Neural progenitor cell (in vitro differentiated cells): Measurements from ENCODE around the gene DRGX. TPM values are rescaled to one million over a fixed set of nuclear protein-coding genes. Genes with fewer than 3 reads are reported as not detected.

ENCODE experiments used
- DNase-seq: peaks from one replicate; pipeline ENCODE4 v3.0.0-alpha.2; 2016; ENCODE audit warnings: low spot score
- H2AFZ ChIP-seq: fragments of 200-600 bp; sonication (generic); replicated peaks from 2 replicates; pipeline ENCODE4 v1.6.1; 2016; ENCODE audit warnings: antibody characterized with exemption
- H3F3A ChIP-seq: fragments of 200-600 bp; sonication (generic); 2 replicates; pipeline ENCODE4 v1.6.1; 2016; ENCODE audit warnings: antibody characterized with exemption, low read depth
- H3K27ac ChIP-seq: fragments of 200-600 bp; sonication (generic); 2 replicates; pipeline ENCODE4 v1.5.1; 2016; ENCODE audit warnings: mild to moderate bottlenecking
- H3K27me3 ChIP-seq: fragments of 200-600 bp; sonication (generic); 2 replicates; pipeline ENCODE4 v1.6.1; 2016; ENCODE audit warnings: mild to moderate bottlenecking, moderate library complexity
- H3K36me3 ChIP-seq: fragments of 200-600 bp; sonication (generic); 2 replicates; pipeline ENCODE4 v1.5.1; 2016
- H3K4me1 ChIP-seq: fragments of 200-600 bp; sonication (generic); 2 replicates; pipeline ENCODE4 v1.6.1; 2016; ENCODE audit warnings: mixed run types
- H3K4me2 ChIP-seq: fragments of 200-600 bp; sonication (generic); 2 replicates; pipeline ENCODE4 v1.6.1; 2016
- H3K4me3 ChIP-seq: fragments of 200-600 bp; sonication (generic); 2 replicates; pipeline ENCODE4 v1.5.1; 2016
- H3K79me2 ChIP-seq: fragments of 200-600 bp; sonication (generic); 2 replicates; pipeline ENCODE4 v1.6.1; 2016; ENCODE audit warnings: low read depth
- H3K9ac ChIP-seq: fragments of 200-600 bp; sonication (generic); 2 replicates; pipeline ENCODE4 v1.6.1; 2016
- H3K9me3 ChIP-seq: fragments of 200-600 bp; sonication (generic); 2 replicates; pipeline ENCODE4 v1.5.1; 2016; ENCODE audit warnings: low read depth
- H4K20me1 ChIP-seq: fragments of 200-600 bp; sonication (generic); 2 replicates; pipeline ENCODE4 v1.6.1; 2016; ENCODE audit warnings: low read depth
- H3K27ac Mint-ChIP-seq: 3 replicates; pipeline ENCODE4 v1.8.0; 2021; ENCODE audit warnings: mixed read lengths
- H3K27me3 Mint-ChIP-seq: 2 replicates; pipeline ENCODE4 v1.8.0; 2022; ENCODE audit warnings: low read depth, mild to moderate bottlenecking, inconsistent platforms, moderate library complexity, mixed read lengths; ENCODE audit not compliant: insufficient read depth
- H3K36me3 Mint-ChIP-seq: 3 replicates; pipeline ENCODE4 v1.8.0; 2021; ENCODE audit warnings: mixed read lengths
- H3K4me1 Mint-ChIP-seq: 3 replicates; pipeline ENCODE4 v1.8.0; 2021; ENCODE audit warnings: mixed read lengths
- H3K4me3 Mint-ChIP-seq: 3 replicates; pipeline ENCODE4 v1.8.0; 2021; ENCODE audit warnings: mild to moderate bottlenecking, moderate library complexity, mixed read lengths
- H3K9me3 Mint-ChIP-seq: 3 replicates; pipeline ENCODE4 v1.8.0; 2020; ENCODE audit warnings: mixed read lengths
- EZH2 ChIP-seq: fragments of 200-600 bp; sonication (generic); IDR thresholded peaks from 2 replicates; pipeline ENCODE4 v1.6.1; 2017; ENCODE audit warnings: antibody characterized with exemption, mild to moderate bottlenecking, moderate library complexity
- EZH2phosphoT487 ChIP-seq: fragments of 200-600 bp; sonication (generic); IDR thresholded peaks from 2 replicates; pipeline ENCODE4 v1.6.1; 2017; ENCODE audit warnings: antibody characterized with exemption
- total RNA-seq: library from RNA; depleted of rRNA; stranded (reverse); fragments of >200 nt; gene quantifications from 2 replicates; pipeline ENCODE4 v1.2.3, GENCODE V29; 2015; ENCODE audit warnings: low replicate concordance
- TF ChIP-seq, protein P1 (sequence below): fragments of 200-600 bp; sonication (generic); IDR thresholded peaks from 2 replicates; pipeline ENCODE4 v1.5.1; 2017; ENCODE audit warnings: antibody characterized with exemption, mild to moderate bottlenecking

DRGX gene
- total RNA-seq, 1 donor from 2014 or later: not detected

DNA sequence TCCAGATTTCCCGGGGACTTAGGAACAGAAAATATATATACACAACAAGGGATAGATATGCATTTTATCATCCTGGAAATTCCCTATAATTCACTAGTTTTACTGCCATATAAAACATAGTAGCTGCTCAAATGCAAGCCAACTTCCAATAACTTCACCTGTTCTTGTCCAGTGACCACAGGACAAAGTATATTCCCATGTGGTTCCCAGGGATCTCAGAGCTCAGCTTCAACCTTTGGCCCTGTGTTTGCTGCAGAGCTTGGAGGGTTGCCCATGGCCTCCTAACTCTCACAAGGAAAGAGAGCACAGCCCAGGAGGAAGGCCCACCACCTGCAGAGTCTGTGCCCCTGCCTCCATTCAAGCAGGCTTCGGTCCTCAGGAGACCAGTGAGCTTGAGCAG is 4.5 kb upstream of the DRGX start:
- Mint-ChIP-seq H3K36me3 (no peaks in the 10 kb centered on the region), H3K4me3 (no peak overlapping the region), H3K27ac (no peak overlapping the region), H3K27me3 (peaks cover 59% of the 10 kb centered on the region), H3K4me1 (peaks cover 16% of the 10 kb centered on the region), H3K9me3 (no peaks in the 10 kb centered on the region)
- no peaks in the 10 kb centered on the region for H3K9me3 ChIP-seq
- H3F3A ChIP-seq: peaks cover 23% of the 10 kb centered on the region
- no peaks in the 10 kb centered on the region for H3K36me3 ChIP-seq
- H3K79me2 ChIP-seq: no peaks in the 10 kb centered on the region
- no peak overlapping the region for H3K4me2 ChIP-seq
- no peak overlapping the region for H3K4me3 ChIP-seq
- TF ChIP-seq EZH2phosphoT487 (no peak), EZH2 (no peak)
- TF ChIP-seq, protein P1, sequence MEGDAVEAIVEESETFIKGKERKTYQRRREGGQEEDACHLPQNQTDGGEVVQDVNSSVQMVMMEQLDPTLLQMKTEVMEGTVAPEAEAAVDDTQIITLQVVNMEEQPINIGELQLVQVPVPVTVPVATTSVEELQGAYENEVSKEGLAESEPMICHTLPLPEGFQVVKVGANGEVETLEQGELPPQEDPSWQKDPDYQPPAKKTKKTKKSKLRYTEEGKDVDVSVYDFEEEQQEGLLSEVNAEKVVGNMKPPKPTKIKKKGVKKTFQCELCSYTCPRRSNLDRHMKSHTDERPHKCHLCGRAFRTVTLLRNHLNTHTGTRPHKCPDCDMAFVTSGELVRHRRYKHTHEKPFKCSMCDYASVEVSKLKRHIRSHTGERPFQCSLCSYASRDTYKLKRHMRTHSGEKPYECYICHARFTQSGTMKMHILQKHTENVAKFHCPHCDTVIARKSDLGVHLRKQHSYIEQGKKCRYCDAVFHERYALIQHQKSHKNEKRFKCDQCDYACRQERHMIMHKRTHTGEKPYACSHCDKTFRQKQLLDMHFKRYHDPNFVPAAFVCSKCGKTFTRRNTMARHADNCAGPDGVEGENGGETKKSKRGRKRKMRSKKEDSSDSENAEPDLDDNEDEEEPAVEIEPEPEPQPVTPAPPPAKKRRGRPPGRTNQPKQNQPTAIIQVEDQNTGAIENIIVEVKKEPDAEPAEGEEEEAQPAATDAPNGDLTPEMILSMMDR: no peak
- DNase-seq: no peak
- no peak overlapping the region for H3K27ac ChIP-seq
- no peak overlapping the region for H3K9ac ChIP-seq
- peaks cover 52% of the 10 kb centered on the region for H4K20me1 ChIP-seq
- no peak overlapping the region for H2AFZ ChIP-seq
- peaks cover 91% of the 10 kb centered on the region for H3K27me3 ChIP-seq
- H3K4me1 ChIP-seq: peaks cover 30% of the 10 kb centered on the region

DNA sequence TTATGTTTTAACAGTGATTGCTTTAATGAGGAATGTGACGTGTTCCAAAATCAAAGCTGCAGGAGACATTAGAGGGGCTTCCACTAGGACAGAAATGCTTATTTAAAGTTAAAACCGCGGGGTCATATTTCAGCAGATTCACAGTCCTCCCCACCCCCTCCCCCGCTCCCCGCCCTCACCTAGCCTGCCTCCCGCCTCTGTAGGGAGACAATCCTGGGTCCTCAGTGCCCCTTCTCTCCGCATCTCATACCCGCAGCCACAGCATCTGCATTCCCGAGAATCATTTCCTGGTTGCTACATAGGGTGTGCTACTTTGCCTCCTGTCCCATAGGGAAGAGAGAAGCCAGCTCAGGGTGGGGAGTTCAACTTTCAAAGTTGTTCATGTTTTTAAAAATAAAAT is 3.1 kb upstream of the DRGX start:
- Mint-ChIP-seq H3K36me3 (no peaks in the 10 kb centered on the region), H3K27ac (no peak overlapping the region), H3K4me3 (peak overlapping the region; percentile 69), H3K9me3 (no peaks in the 10 kb centered on the region), H3K27me3 (peaks cover 61% of the 10 kb centered on the region), H3K4me1 (peaks cover 21% of the 10 kb centered on the region)
- H3K9ac ChIP-seq: no peak overlapping the region
- DNase-seq: peak; percentile 31
- H3K9me3 ChIP-seq: no peaks in the 10 kb centered on the region
- TF ChIP-seq, protein P1: no peak
- TF ChIP-seq EZH2phosphoT487 (peak; percentile 44), EZH2 (no peak)
- H3K36me3 ChIP-seq: no peaks in the 10 kb centered on the region
- no peak overlapping the region for H3K27ac ChIP-seq
- peaks cover 100% of the 10 kb centered on the region for H3K27me3 ChIP-seq
- H3K4me1 ChIP-seq: peaks cover 36% of the 10 kb centered on the region
- H3K79me2 ChIP-seq: no peaks in the 10 kb centered on the region
- H3K4me3 ChIP-seq: no peak overlapping the region
- peaks cover 23% of the 10 kb centered on the region for H3F3A ChIP-seq
- no peak overlapping the region for H2AFZ ChIP-seq
- H4K20me1 ChIP-seq: peaks cover 66% of the 10 kb centered on the region
- peak overlapping the region; percentile 97 for H3K4me2 ChIP-seq

DNA sequence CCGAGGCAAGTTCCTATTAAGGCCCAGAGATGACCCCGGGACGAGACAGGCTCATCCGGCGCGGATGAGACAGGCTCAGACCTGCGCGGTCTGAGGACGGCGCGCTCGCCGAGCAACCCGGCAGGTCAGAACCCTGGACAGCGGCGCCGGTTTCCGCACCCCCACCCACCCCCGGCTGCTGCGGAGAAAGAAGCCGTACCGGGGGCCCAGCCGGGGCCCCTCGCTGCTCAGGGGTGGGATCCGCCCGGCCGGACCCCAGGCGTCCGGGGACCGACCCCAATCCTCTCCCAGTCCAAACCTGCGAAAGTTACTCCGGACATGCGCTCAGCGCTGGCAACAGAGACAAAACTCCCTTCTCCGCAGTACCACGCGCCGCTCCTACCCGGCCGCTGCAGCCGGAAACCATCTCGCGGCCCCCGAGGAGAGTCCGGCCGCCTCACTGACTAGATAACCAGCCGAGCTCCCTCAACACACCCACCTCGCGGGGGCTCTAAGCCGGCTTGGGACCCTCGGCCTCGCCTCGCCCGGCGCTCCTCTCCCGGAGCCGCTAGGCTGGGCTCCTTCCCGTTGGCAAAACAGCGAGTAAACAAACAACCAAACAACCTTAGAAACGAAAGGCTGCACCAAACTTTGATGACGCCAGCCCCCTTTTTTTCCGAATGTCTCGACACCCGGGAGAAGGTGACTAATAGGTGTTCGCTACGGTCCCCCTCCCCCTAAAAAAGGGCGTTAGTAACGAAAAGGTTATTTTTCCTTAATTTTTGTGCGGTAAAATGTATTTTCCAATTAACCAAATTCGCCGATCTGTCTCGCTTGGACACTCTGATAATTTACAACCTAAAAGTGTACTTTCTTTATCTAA is 2.3 kb upstream of the DRGX start:
- Mint-ChIP-seq H3K27ac (no peak overlapping the region), H3K36me3 (no peaks in the 10 kb centered on the region), H3K9me3 (no peaks in the 10 kb centered on the region), H3K4me1 (peaks cover 21% of the 10 kb centered on the region), H3K27me3 (peaks cover 65% of the 10 kb centered on the region), H3K4me3 (peak overlapping the region; percentile 69)
- H3K27ac ChIP-seq: no peak overlapping the region
- peaks cover 71% of the 10 kb centered on the region for H4K20me1 ChIP-seq
- no peak overlapping the region for H3K9ac ChIP-seq
- no peaks in the 10 kb centered on the region for H3K9me3 ChIP-seq
- H3K4me2 ChIP-seq: peak overlapping the region; percentile 97
- no peak overlapping the region for H2AFZ ChIP-seq
- H3K36me3 ChIP-seq: no peaks in the 10 kb centered on the region
- DNase-seq: peak; percentile 88
- H3K79me2 ChIP-seq: no peaks in the 10 kb centered on the region
- peak overlapping the region; percentile 47 for H3K4me3 ChIP-seq
- peaks cover 36% of the 10 kb centered on the region for H3K4me1 ChIP-seq
- peaks cover 23% of the 10 kb centered on the region for H3F3A ChIP-seq
- H3K27me3 ChIP-seq: peaks cover 100% of the 10 kb centered on the region
- TF ChIP-seq EZH2phosphoT487: peak; percentile 9
- peak; percentile 66 for TF ChIP-seq EZH2
- TF ChIP-seq, protein P1: no peak
